Stromal cell of bone marrow (primary cell): ENCODE results near the gene ARHGEF17.

ENCODE experiments used
- DNase-seq: peaks from one replicate; pipeline ENCODE4 v3.0.0-alpha.2; 2012; ENCODE audit warnings: low read depth

Gene ARHGEF17

DNA sequence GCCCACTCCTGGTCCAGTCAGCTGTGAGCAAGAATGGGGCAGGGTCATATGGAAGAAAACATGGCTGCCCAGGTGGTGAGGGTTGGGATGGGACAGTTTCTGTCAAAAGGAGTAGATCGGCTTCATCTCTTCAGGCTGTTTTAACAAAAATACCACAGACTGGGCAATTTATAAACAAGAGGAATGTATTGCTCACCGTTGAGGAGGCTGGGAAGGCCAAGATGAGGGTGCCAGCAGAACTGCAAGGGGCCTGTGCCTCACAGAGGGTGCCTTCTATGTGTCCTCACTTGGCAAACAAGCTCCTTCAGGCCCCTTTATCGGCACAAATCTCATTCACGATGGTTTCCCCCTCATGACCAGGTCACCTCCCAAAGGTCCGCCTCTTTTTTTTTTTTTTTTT is 50.0 kb downstream of the ARHGEF17 start:
- DNase-seq, result no peak

DNA sequence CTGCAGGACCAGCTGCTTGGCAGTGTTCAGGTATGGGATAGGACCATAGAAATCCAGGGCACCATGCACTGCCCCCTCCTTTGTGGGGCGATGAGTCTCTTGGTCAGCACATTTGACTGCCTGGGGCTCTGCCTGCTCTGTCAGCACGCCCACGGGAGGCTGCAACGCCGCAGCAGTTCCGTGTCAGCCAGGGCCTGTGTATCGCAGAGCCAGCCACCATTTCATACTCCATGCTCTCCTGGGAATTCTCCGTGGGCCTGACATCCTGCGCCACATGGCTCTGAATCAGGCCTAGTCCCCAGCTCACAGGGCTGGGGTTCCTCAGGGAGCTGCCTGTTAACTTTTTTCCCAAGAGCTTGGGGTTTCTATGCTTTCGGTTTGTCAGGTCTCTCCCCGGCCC is 51.3 kb downstream of the ARHGEF17 start:
- DNase-seq, result peak; percentile 67

DNA sequence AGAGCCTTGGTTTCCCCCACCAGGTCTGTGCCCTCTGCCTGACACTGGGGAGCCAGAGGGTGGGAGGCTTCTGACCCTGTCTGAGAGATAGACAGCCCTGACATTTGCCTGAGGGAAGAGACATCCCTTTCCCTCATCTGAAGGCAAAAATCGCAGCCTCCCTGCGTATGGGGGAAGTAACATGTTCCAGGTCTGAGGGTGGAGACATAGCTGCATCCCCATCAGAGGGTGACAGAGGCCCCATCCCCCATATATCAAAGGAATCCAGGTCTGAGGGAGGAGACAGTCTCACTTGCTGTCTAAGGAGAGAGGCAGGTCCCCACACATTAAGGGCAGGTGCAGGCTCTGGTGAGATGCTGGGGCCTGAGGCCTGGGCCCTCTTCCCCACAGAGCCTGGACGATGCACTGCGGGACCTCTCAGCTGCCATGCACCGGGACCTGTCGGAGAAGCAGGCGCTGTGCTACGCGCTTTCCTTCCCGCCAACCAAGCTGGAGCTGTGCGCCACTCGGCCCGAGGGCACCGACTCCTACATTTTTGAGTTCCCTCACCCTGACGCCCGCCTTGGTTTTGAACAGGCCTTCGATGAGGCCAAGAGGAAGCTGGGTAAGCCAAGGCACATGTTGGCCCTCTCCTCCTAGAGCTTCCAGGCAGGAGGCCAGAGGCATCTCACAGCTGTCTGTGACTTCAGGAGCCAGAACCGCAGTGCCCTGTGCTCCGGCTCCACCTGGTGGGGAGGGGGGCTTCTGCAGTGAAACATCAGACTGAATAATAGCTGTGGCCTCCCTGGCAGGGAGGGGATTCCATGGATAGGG is 52.1 kb downstream of the ARHGEF17 start:
- DNase-seq, result no peak

DNA sequence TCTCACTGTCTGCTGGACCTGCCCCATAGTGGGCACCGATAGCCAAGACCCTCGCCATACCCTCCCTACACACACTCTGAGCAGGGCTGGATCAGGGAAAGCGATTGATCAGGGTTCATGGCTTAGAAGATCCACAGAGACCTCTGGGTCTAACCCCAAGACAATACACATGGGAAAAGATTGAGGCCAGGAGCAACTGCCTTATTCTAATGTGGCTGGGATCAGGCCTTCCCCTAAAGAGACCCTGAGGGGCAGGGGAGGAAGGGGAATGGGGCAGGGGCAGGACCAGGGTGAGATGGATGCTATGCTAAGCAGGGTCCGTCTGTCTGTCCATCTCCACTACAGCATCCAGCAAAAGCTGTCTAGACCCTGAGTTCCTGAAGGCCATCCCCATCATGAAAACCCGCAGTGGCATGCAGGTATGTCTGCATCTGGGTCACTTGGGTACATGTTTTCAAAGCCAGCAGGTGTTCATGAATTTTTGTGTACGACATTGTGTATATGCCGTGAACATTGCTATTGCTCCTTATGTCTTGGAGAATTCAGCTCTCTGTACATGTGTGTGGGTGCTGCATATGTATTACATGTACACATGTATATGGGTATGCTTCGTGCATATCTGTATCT is 52.8 kb downstream of the ARHGEF17 start:
- no peak for DNase-seq

DNA sequence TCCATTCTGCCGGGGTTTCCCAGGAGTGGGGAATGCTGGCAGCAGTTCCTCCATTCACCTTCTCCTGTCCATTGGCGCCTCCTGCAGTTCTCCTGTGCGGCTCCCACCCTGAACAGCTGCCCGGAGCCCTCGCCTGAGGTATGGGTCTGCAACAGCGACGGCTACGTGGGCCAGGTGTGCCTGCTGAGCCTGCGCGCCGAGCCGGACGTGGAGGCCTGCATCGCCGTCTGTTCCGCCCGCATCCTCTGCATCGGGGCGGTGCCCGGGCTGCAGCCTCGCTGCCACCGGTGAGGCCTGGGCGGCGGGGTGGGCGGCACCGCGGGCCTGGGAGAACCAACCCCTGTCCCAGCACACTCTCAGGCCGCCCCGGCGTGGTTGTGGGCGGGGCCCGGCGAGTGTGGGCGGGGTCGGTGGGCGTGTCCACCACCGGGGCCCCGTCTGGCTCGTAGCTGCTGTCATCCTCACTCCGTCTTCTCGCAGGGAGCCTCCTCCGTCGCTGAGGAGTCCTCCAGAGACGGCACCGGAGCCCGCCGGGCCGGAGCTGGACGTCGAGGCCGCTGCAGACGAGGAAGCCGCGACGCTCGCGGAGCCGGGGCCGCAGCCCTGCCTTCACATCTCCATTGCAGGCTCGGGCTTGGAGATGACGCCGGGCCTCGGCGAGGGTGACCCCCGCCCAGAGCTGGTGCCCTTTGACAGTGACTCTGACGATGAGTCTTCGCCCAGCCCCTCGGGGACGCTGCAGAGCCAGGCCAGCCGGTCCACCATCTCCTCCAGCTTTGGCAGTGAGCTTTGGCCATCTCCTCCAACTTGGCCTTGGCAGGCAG is 54.1 kb downstream of the ARHGEF17 start:
- DNase-seq, result no peak

DNA sequence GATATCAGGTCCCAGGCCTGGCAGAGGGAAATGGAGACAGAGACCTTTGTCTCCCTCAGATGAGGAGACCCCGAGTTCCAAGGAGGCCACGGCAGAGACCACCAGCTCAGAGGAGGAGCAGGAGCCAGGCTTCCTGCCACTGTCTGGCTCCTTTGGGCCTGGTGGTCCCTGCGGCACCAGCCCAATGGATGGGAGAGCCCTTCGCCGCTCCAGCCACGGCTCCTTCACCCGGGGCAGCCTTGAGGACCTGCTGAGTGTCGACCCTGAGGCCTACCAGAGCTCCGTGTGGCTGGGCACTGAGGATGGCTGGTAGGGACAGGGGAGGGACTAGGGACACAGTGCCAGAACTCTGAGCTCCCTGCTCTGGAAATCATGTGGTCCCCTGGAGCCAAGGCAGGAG is 55.1 kb downstream of the ARHGEF17 start:
- no peak for DNase-seq

DNA sequence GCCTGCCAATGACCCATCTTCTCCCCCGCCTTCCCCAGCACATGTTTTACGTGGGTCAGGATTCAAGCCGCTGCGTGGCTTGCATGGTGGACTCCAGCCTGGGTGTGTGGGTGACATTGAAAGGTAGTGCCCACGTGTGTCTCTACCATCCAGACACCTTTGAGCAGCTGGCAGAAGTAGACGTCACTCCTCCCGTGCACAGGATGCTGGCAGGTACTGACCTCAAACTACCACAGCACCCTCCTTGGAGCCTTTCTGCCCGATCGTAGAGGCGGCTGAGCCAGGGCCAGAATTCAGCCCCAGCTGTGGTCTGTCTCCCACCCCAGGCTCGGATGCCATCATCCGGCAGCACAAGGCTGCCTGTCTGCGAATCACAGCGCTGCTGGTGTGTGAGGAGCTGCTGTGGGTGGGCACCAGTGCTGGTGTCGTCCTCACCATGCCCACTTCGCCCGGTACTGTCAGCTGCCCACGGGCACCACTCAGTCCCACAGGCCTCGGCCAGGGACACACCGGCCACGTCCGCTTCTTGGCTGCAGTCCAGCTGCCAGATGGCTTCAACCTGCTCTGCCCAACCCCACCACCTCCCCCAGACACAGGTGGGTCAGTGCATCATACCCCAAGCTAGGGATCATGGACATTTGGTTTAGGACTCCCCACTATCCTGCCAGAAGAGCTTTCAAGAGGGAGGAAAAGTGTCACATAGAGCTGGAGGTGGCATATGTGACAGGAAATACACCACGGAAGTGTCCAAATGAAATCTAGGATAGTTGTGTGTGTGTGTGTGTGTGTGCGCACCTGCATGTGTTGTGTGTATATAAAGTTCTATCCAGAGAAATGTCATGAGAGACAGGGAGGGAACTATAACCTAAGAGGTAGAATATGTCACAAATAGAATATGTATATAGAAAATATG is 57.5 kb downstream of the ARHGEF17 start:
- DNase-seq, result no peak

DNA sequence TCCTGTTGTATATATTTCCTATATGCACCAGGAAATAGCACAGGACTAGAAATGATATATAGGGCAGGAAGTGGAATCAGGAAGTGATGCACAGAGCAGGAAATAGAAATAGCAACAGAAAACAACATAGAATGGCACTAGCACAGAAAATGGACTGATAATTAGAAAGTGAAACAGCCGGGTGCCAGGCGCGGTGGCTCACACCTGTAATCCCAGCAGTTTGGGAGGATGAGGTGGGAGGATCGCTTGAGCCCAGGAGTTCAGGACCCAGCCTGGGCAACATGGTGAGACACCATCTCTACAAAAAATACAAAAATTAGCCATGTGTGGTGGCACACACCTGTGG is 58.2 kb downstream of the ARHGEF17 start:
- DNase-seq, result no peak

DNA sequence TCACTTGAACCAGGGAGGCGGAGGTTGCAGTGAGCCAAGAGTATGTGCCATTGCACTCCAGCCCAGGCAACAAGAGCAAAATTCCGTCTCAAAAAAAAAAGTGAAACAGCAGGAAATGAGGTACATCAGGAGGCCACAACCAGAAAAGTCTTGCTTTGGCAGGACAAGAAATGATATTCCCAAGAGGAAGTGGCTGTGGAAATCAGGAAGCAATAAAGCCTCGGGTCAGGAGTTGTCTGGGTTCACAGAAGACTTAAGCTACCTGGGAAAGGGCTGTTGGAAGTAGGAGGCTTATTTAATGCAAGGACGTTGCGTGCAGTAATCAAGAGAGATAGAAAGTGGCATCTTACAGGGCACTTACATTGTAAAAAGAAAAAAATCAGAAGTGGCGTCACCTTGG is 58.9 kb downstream of the ARHGEF17 start:
- DNase-seq, result no peak

DNA sequence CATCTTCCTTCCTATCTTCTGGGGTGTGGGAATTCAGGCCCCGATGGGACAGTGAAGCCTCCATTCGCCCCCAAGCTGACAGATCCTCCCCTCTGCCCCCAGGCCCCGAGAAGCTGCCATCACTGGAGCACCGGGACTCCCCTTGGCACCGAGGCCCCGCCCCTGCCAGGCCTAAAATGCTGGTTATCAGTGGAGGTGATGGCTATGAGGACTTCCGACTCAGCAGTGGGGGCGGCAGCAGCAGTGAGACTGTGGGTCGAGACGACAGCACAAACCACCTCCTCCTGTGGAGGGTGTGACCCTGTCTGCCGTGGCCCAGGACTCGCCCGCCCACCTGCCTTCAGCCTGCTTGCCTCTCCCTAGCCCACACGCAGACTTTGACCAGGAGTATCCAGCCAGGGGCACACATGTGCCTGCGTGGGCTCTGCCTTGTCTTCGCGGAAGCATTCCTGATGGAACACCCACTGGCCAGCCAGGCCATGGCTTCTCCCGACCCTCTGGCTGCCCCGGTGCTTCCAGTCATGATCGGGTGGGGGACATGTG is 59.5 kb downstream of the ARHGEF17 start:
- no peak for DNase-seq

DNA sequence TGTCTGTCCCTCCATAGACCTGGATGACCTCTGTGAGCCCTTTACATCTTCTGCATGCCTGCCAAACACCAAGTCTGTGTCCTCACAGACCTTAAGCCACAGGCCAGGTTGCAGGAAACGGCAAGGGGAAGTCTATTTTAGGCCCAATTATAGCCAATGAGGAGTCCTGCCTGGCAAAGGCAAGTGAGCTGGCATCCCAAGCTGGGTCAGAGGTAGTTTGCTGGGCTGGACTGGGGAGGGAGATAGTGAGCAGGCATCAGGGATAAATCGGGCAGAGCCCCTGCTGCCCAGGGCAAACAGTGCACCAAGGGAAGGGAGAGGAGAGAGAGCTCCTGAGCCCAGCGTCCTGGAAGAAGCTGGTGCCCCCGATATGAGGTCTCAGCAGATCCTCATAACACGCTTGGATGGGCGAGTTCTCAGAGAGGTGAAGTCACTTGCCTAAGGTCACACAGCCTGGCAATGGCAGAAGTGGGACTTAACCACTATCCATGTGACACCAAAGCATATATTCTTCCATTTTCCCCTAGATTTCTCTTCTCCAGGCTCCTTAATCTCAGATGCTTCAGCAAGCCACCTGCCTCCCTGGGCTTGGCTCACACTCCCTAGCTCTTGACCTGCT is 64.4 kb downstream of the ARHGEF17 start:
- no peak for DNase-seq

DNA sequence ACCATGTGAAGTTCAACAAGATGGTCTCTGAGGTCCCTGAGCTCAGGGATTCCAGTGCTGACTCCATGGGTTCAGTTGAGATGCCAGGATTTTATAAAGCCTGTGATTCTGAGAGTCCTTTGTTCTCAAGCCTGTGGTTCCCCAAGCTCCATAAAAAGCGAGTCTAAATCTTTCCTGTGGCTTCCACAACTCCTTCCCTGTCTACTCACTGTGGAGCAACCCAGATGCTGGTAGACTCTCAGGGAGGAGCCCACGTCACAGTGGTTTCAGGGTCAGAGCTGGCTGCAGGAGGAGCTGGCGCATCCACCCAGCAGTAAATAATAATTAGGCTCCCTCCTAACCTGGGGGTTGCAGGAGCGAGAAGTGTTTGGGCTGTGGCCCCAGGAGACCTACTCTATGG is 66.1 kb downstream of the ARHGEF17 start:
- DNase-seq, result no peak

DNA sequence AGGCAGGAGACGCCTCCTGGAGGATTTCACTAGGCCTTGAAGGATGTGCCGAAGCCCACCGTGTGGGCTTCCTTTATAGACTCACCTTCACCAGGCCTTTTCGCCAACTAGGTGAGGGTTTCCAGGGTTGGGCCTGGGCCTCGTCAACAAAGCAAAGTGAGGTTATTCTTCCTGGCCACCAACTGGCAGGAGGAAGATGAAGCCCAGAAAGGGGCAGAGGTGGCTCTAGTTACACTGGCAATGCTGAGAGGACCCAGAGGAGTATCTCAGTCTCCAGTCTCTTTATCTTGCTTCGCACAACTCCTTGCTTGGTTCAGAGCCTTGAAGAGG is 67.7 kb downstream of the ARHGEF17 start:
- DNase-seq, result no peak

DNA sequence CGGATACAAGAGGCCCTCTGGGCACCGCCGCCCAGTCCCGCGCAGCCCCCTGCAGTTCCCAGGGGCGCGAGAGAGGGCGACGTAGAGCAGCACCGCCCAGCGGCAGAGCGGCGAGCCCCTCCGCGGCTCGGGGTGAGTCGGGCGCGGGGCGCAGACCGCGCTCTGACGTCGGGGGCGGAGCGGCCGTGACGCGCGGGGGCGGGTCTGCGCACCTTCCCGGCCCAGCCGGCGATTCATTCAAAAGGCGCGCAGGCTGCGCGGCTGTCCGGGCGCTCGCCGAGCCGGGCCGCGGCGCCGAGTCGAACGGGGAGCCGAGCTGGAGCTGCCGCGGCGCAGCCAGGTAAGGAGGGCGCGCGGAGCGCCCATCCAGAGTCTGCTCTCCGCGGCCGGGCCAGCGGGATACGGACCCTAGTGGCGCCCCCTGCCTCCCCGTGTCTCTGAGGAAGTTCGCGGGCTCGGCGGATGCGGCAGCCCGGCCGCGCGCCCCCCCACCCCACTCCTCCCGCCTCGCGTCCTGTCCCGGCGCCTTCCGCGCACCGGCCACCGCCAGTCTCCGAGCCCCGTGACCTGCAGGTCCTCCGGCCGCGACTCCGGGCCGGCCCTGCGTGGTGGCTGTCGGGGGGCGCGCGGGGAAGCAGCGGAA is 68.2 kb downstream of the ARHGEF17 start, which contains the start of gene RELT:
Gene RELT, plus strand, starts transcription at position 240 of the 643 bp plus-strand sequence. CDS start 12,738 bp downstream, outside the sequence.
- peak; percentile 75 for DNase-seq

DNA sequence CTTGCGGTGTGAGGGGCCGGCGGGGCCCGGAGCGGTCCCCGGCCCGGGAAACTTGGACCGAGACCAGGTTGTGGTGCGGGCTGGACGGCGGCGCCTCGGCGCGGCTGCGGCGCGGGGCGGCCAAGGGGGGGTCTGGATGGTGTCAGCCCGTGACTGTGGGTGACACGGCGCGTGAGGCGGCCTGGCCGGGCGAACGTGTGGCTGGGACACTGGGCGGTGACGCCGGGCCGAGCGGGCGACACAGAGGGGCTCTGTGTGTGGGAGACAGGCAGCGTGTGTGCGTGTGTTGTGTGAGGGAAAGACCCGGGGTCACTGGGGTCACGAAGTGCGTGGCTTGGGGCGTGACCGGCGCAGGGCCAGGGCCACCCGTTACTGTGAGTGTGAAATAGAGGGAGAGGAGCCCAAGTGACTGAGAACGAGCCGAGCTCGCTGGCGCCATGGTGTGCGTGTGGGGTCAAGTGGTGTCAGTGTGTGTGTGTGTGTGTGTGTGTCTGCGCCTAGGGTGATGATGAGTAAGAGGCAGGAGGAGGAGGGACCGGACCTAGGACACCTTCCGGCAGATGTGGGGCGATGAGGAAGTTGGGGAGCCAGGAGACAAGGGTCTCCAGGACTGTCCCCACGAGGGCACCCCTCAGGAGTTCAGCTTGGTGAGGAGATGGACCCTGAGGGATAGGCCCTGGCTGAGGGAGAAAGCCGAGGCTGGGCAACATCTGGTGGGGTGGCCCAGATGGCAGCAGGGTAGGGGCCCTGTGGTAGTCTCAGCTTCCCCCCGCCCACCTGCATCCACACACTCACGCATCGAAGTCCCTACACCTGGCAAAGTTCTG is 68.9 kb downstream of the ARHGEF17 start:
- peak; percentile 50 for DNase-seq

DNA sequence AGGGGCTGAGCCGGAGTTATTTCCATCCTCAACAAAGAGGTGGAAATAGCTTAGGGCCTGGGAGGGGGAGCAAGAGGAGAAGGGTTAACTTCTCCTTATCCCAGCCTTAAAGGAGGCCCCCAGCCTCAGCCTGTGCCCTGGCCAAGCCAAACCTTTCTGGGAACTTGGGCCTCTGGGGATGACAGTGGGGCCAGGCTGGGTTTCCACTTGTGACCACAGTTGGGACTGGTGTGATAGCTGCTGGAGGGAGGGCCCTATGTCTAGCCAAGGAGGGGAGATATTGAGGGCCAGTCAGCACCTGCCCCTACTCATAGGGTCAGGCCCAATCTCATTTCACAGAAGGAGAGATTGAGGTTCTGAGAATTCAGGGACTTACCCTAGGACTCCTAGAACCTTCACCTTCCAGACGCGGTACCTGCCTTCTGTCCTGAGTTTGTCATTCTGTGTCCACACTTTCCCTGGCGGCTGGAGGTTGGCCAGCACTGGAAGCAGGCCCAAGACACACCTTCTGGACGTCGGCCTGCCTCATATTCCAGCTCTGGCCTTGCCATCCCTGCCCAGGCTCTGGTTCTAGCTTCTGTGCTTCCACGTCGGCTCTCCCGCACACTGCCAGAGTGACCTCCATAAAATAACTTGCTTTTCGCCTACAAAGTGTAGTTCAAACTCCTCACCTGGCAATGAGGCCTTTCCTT is 71.3 kb downstream of the ARHGEF17 start:
- DNase-seq, result no peak

DNA sequence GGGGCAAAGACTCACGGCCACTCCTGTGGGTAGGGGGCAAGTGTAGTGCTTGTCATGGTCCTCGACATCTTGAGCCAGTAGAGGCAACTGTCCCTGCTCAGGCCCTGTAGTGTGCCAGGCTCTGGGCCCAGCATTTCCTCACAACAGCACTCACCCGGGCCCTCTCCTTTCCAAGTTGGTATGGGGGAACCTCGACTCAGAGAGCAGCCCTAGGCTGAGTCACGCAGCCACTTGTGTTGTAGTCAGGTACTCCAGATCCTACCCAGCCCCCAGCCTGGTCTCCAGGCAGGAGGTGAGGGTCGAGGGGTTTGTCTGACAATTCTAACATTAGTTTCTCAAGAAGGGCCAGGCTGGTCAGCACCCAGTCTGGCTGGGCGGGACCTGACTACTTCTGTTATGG is 72.3 kb downstream of the ARHGEF17 start:
- no peak for DNase-seq

DNA sequence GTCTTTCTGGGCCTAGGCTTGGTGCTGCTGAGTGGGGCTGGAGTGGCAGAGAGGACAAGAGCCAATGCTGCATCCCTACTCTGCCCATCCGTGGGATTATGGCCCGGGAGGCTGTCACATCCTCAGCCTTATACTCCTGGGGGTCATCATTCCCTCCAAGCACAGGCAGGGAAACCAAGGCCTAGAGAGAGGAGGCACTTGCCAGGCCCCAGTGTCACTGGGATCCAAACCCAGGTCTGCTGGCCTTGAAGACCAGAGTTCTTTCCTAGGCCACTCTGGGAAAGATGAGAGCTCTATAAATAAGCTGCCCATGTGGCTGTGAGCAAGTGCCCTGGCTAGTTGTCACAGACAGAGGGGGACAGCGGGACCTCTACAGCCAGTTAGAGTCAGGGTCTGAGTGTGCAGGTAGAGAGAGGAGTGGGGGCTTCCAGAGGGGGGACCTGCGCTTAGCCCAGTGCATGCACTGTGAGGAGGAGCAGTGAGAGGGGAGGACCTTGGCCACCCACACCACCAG is 72.9 kb downstream of the ARHGEF17 start:
- DNase-seq, result no peak

DNA sequence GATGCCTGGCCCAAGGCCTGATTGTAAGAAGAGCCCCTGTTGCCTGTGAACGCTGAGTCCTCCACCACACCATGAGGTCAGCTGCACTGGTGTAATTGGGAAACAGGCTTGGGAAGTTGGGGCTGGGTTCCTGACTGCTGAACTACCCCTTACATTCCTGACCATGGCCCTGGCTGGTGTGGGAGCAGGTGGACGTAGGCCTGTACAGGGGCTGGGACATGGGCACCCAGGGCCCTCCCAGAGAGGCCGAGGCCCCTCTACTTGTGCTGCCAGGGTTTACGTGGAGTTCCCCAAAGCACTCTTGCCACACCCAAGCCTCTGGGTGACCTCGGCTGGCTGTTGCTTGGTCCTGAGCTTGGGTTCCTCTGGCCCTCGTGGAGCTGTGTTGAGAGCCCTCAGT is 73.5 kb downstream of the ARHGEF17 start:
- no peak for DNase-seq
